GM23338 (cell line): Measurements from ENCODE around the gene ARHGEF38.

Experiments used
- CREB1 ChIP-seq: fragments of 250-450 bp; sonication (Bioruptor Pico); IDR thresholded peaks from 2 replicates; pipeline ENCODE4 v1.5.0; 2020; ENCODE audit warnings: low read depth, mild to moderate bottlenecking, moderate library complexity
- EZH2 ChIP-seq: fragments of 200-600 bp; sonication (generic); IDR thresholded peaks from one replicate; pipeline ENCODE4 v1.8.0; 2017; ENCODE audit warnings: antibody characterized with exemption, mild to moderate bottlenecking, low read depth; ENCODE audit not compliant: unreplicated experiment
- EZH2phosphoT487 ChIP-seq: fragments of 200-600 bp; sonication (generic); IDR thresholded peaks from one replicate; pipeline ENCODE4 v1.8.1; 2018; ENCODE audit warnings: antibody characterized with exemption; ENCODE audit not compliant: unreplicated experiment
- JUNB ChIP-seq: IDR thresholded peaks from one replicate; pipeline ENCODE4 v1.6.1; 2016; ENCODE audit warnings: antibody characterized with exemption; ENCODE audit not compliant: unreplicated experiment
- NANOG ChIP-seq: IDR thresholded peaks from 2 replicates; pipeline ENCODE4 v1.6.1; 2016; ENCODE audit warnings: antibody characterized with exemption, borderline replicate concordance
- POLR2AphosphoS5 ChIP-seq: IDR thresholded peaks from 2 replicates; pipeline ENCODE4 v1.6.1; 2016; ENCODE audit warnings: antibody characterized with exemption, low read depth
- ZNF114 ChIP-seq: fragments of 250-450 bp; sonication (Bioruptor Pico); IDR thresholded peaks from 2 replicates; pipeline ENCODE4 v1.5.0; 2020; ENCODE audit warnings: mild to moderate bottlenecking, moderate library complexity
- TF ChIP-seq, protein P1 (sequence below), 2 experiments: fragments of 200-600 bp in 1 of 2; sonication (generic) in 1 of 2; conservative IDR thresholded peaks; 2 replicates each; pipeline versions ENCODE4 v1.5.1 to v1.6.1; 2016 to 2017; ENCODE audit warnings: antibody characterized with exemption in 2 of 2, low read depth in 2 of 2, mild to moderate bottlenecking in 2 of 2, moderate library complexity in 1 of 2
- TF ChIP-seq, protein P2 (sequence below): IDR thresholded peaks from 2 replicates; pipeline ENCODE4 v1.6.1; 2016; ENCODE audit warnings: antibody characterized with exemption
- TF ChIP-seq, protein P3 (sequence below): IDR thresholded peaks from one replicate; pipeline ENCODE4 v1.6.1; 2018; ENCODE audit warnings: antibody characterized with exemption; ENCODE audit not compliant: unreplicated experiment
- TF ChIP-seq, protein P4 (sequence below): fragments of 250-450 bp; sonication (Bioruptor Pico); IDR thresholded peaks from 2 replicates; pipeline ENCODE4 v1.5.0; 2020; ENCODE audit warnings: mild to moderate bottlenecking, moderate library complexity

DNA sequence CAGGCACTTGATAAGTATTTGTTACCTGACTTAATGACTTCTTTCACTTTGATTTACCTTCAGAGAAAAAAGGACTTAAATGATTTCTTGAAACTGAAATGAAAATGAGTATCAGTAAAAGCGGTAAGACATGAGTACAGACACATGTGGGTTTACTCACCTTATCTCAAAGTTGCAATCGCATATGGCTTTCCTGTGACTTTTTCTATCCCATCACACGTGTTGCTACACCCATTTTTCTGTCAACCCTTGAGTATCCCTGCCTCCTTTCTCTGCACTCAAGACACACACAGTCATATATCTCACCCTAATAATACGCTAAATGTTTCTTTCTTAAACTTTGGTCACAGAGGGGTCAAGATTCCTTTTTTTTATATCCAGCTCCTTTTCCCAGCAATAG is 11.0 kb upstream of the ARHGEF38 start:
- TF ChIP-seq EZH2phosphoT487: no peak
- TF ChIP-seq, protein P1, sequence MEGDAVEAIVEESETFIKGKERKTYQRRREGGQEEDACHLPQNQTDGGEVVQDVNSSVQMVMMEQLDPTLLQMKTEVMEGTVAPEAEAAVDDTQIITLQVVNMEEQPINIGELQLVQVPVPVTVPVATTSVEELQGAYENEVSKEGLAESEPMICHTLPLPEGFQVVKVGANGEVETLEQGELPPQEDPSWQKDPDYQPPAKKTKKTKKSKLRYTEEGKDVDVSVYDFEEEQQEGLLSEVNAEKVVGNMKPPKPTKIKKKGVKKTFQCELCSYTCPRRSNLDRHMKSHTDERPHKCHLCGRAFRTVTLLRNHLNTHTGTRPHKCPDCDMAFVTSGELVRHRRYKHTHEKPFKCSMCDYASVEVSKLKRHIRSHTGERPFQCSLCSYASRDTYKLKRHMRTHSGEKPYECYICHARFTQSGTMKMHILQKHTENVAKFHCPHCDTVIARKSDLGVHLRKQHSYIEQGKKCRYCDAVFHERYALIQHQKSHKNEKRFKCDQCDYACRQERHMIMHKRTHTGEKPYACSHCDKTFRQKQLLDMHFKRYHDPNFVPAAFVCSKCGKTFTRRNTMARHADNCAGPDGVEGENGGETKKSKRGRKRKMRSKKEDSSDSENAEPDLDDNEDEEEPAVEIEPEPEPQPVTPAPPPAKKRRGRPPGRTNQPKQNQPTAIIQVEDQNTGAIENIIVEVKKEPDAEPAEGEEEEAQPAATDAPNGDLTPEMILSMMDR (conservative IDR thresholded peaks at IDR 0.05; ENCODE audit: low read depth in 2 of 2): no peak
- TF ChIP-seq, protein P2, sequence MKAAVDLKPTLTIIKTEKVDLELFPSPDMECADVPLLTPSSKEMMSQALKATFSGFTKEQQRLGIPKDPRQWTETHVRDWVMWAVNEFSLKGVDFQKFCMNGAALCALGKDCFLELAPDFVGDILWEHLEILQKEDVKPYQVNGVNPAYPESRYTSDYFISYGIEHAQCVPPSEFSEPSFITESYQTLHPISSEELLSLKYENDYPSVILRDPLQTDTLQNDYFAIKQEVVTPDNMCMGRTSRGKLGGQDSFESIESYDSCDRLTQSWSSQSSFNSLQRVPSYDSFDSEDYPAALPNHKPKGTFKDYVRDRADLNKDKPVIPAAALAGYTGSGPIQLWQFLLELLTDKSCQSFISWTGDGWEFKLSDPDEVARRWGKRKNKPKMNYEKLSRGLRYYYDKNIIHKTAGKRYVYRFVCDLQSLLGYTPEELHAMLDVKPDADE: no peak
- TF ChIP-seq EZH2: no peak
- TF ChIP-seq, protein P3, sequence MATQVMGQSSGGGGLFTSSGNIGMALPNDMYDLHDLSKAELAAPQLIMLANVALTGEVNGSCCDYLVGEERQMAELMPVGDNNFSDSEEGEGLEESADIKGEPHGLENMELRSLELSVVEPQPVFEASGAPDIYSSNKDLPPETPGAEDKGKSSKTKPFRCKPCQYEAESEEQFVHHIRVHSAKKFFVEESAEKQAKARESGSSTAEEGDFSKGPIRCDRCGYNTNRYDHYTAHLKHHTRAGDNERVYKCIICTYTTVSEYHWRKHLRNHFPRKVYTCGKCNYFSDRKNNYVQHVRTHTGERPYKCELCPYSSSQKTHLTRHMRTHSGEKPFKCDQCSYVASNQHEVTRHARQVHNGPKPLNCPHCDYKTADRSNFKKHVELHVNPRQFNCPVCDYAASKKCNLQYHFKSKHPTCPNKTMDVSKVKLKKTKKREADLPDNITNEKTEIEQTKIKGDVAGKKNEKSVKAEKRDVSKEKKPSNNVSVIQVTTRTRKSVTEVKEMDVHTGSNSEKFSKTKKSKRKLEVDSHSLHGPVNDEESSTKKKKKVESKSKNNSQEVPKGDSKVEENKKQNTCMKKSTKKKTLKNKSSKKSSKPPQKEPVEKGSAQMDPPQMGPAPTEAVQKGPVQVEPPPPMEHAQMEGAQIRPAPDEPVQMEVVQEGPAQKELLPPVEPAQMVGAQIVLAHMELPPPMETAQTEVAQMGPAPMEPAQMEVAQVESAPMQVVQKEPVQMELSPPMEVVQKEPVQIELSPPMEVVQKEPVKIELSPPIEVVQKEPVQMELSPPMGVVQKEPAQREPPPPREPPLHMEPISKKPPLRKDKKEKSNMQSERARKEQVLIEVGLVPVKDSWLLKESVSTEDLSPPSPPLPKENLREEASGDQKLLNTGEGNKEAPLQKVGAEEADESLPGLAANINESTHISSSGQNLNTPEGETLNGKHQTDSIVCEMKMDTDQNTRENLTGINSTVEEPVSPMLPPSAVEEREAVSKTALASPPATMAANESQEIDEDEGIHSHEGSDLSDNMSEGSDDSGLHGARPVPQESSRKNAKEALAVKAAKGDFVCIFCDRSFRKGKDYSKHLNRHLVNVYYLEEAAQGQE: no peak
- TF ChIP-seq POLR2AphosphoS5: no peak
- TF ChIP-seq, protein P4, sequence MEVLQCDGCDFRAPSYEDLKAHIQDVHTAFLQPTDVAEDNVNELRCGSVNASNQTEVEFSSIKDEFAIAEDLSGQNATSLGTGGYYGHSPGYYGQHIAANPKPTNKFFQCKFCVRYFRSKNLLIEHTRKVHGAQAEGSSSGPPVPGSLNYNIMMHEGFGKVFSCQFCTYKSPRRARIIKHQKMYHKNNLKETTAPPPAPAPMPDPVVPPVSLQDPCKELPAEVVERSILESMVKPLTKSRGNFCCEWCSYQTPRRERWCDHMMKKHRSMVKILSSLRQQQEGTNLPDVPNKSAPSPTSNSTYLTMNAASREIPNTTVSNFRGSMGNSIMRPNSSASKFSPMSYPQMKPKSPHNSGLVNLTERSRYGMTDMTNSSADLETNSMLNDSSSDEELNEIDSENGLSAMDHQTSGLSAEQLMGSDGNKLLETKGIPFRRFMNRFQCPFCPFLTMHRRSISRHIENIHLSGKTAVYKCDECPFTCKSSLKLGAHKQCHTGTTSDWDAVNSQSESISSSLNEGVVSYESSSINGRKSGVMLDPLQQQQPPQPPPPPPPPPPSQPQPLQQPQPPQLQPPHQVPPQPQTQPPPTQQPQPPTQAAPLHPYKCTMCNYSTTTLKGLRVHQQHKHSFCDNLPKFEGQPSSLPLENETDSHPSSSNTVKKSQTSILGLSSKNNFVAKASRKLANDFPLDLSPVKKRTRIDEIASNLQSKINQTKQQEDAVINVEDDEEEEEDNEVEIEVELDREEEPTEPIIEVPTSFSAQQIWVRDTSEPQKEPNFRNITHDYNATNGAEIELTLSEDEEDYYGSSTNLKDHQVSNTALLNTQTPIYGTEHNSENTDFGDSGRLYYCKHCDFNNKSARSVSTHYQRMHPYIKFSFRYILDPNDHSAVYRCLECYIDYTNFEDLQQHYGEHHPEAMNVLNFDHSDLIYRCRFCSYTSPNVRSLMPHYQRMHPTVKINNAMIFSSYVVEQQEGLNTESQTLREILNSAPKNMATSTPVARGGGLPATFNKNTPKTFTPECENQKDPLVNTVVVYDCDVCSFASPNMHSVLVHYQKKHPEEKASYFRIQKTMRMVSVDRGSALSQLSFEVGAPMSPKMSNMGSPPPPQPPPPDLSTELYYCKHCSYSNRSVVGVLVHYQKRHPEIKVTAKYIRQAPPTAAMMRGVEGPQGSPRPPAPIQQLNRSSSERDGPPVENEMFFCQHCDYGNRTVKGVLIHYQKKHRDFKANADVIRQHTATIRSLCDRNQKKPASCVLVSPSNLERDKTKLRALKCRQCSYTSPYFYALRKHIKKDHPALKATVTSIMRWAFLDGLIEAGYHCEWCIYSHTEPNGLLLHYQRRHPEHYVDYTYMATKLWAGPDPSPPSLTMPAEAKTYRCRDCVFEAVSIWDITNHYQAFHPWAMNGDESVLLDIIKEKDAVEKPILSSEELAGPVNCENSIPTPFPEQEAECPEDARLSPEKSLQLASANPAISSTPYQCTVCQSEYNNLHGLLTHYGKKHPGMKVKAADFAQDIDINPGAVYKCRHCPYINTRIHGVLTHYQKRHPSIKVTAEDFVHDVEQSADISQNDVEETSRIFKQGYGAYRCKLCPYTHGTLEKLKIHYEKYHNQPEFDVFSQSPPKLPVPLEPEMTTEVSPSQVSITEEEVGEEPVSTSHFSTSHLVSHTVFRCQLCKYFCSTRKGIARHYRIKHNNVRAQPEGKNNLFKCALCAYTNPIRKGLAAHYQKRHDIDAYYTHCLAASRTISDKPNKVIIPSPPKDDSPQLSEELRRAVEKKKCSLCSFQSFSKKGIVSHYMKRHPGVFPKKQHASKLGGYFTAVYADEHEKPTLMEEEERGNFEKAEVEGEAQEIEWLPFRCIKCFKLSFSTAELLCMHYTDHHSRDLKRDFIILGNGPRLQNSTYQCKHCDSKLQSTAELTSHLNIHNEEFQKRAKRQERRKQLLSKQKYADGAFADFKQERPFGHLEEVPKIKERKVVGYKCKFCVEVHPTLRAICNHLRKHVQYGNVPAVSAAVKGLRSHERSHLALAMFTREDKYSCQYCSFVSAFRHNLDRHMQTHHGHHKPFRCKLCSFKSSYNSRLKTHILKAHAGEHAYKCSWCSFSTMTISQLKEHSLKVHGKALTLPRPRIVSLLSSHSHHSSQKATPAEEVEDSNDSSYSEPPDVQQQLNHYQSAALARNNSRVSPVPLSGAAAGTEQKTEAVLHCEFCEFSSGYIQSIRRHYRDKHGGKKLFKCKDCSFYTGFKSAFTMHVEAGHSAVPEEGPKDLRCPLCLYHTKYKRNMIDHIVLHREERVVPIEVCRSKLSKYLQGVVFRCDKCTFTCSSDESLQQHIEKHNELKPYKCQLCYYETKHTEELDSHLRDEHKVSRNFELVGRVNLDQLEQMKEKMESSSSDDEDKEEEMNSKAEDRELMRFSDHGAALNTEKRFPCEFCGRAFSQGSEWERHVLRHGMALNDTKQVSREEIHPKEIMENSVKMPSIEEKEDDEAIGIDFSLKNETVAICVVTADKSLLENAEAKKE (CRISPR knock-in tag): no peak
- no peak for TF ChIP-seq CREB1
- TF ChIP-seq NANOG: no peak
- no peak for TF ChIP-seq JUNB
- no peak for TF ChIP-seq ZNF114 (CRISPR knock-in tag)
